H1 (cell line): ENCODE measurements around the gene TMEM14C. TPM values are rescaled to one million over a fixed set of nuclear protein-coding genes. Genes with fewer than 3 reads are reported as not detected.

Experiments used
- CTCF ChIA-PET: fragments of 300-600 bp; sonication (Branson Sonifier 250); formaldehyde crosslinking; loops from one replicate; lab custom pipeline; 2021; ENCODE audit not compliant: partially characterized antibody; lab: Charles Lee
- POLR2A ChIA-PET: fragments of 300-600 bp; sonication (Branson Sonifier 250); formaldehyde crosslinking; loops from one replicate; lab custom pipeline; 2021; ENCODE audit warnings: inconsistent platforms; ENCODE audit not compliant: partially characterized antibody; lab: Charles Lee
- DNase-seq, 2 experiments: peaks; one replicate each; pipeline versions ENCODE4 v3.0.0 to v3.0.0-alpha.2; 2010 to 2022; ENCODE audit warnings: low spot score in 2 of 2, low read depth in 1 of 2, mixed read lengths in 1 of 2
- FAIRE-seq: peaks from 2 replicates; lab custom pipeline; 2011; peaks lifted over from hg19 to GRCh38; lab: Jason Lieb, UNC
- H2AFZ ChIP-seq: 2 replicates; pipeline ENCODE4 v1.8.1; 2012; ENCODE audit warnings: low read length, inconsistent platforms
- H2AK5ac ChIP-seq: 2 replicates; pipeline ENCODE4 v1.6.1; 2013; ENCODE audit warnings: low read depth, low read length
- H2BK120ac ChIP-seq: replicated peaks from 2 replicates; pipeline ENCODE3; 2013; ENCODE audit warnings: low read depth, low read length, inconsistent platforms
- H2BK12ac ChIP-seq: 2 replicates; pipeline ENCODE4 v1.6.1; 2013; ENCODE audit warnings: low read depth, low read length
- H2BK15ac ChIP-seq: 2 replicates; pipeline ENCODE4 v1.6.1; 2013; ENCODE audit warnings: low read length
- H2BK20ac ChIP-seq: 2 replicates; pipeline ENCODE4 v1.6.1; 2013; ENCODE audit warnings: low read length
- H2BK5ac ChIP-seq: 2 replicates; pipeline ENCODE4 v1.6.1; 2013; ENCODE audit warnings: low read depth, low read length
- H3K14ac ChIP-seq: 2 replicates; pipeline ENCODE4 v1.6.1; 2013; ENCODE audit warnings: inconsistent platforms; ENCODE audit not compliant: insufficient read length
- H3K18ac ChIP-seq: 2 replicates; pipeline ENCODE4 v1.6.1; 2013; ENCODE audit warnings: low read length; ENCODE audit errors: extremely low read depth
- H3K23ac ChIP-seq: 2 replicates; pipeline ENCODE4 v1.6.1; 2013; ENCODE audit warnings: inconsistent platforms; ENCODE audit not compliant: insufficient read length
- H3K23me2 ChIP-seq: 2 replicates; pipeline ENCODE4 v1.6.1; 2013; ENCODE audit warnings: low read depth, low read length
- H3K27ac ChIP-seq: 2 replicates; pipeline ENCODE4 v1.6.1; 2011; ENCODE audit warnings: low read depth, low read length, inconsistent platforms
- H3K27me3 ChIP-seq, 4 experiments: replicated peaks in 1 of 4; 1 replicate in 1 of 4; 2 replicates in 3 of 4; pipeline versions ENCODE4 v1.6.1 to v1.8.1; 2011 to 2013; ENCODE audit warnings: low read length in 3 of 4, mild to moderate bottlenecking in 3 of 4, inconsistent platforms in 2 of 4, mixed read lengths in 2 of 4, moderate library complexity in 1 of 4; ENCODE audit not compliant: control insufficient read depth in 3 of 4, insufficient read depth in 3 of 4; ENCODE audit errors: extremely low read depth in 1 of 4
- H3K36me3 ChIP-seq, 4 experiments: 2 replicates each; pipeline versions ENCODE4 v1.6.1 to v1.8.1; 2011 to 2013; ENCODE audit warnings: mild to moderate bottlenecking in 4 of 4, low read length in 3 of 4, moderate library complexity in 2 of 4, control low read depth in 1 of 4, inconsistent platforms in 1 of 4; ENCODE audit not compliant: insufficient read depth in 4 of 4, control insufficient read depth in 2 of 4
- H3K4ac ChIP-seq: replicated peaks from 2 replicates; pipeline ENCODE3; 2013; ENCODE audit warnings: low read length, low read depth, mixed read lengths, inconsistent platforms; ENCODE audit not compliant: insufficient read length
- H3K4me1 ChIP-seq, 4 experiments: replicated peaks in 1 of 4; 1 replicate in 1 of 4; 2 replicates in 3 of 4; pipeline versions ENCODE4 v1.6.1 to v1.8.1; 2011 to 2013; ENCODE audit warnings: low read length in 3 of 4, inconsistent platforms in 2 of 4, mixed read lengths in 1 of 4; ENCODE audit not compliant: insufficient read depth in 4 of 4, control insufficient read depth in 3 of 4
- H3K4me2 ChIP-seq, 2 experiments: 2 replicates each; pipeline versions ENCODE4 v1.6.1 to v1.8.1; 2011 to 2013; ENCODE audit warnings: low read depth in 2 of 2, low read length in 2 of 2, control low read depth in 1 of 2, inconsistent platforms in 1 of 2, mild to moderate bottlenecking in 1 of 2; ENCODE audit not compliant: insufficient read depth in 1 of 2
- H3K4me3 ChIP-seq, 4 experiments: fragments of 200-600, 300-600 bp in 1 of 4; sonication (generic), shearing (Covaris generic), sonication (Bioruptor Twin) in 1 of 4; 2 replicates each; pipeline versions ENCODE4 v1.5.1 to v1.8.1; 2011 to 2016; ENCODE audit warnings: low read length in 4 of 4, low read depth in 3 of 4, control low read depth in 2 of 4, inconsistent platforms in 2 of 4, mild to moderate bottlenecking in 2 of 4, mixed read lengths in 1 of 4, moderate library complexity in 1 of 4; ENCODE audit not compliant: insufficient read depth in 2 of 4; ENCODE audit errors: extremely low read depth in 1 of 4
- H3K56ac ChIP-seq: replicated peaks from 2 replicates; pipeline ENCODE3; 2013; ENCODE audit warnings: low read depth, mild to moderate bottlenecking, mixed read lengths, low read length, inconsistent platforms; ENCODE audit not compliant: insufficient read length
- H3K79me1 ChIP-seq: 2 replicates; pipeline ENCODE4 v1.6.1; 2013; ENCODE audit warnings: low read depth, low read length, control low read depth
- H3K79me2 ChIP-seq, 2 experiments: 2 replicates each; pipeline versions ENCODE4 v1.6.1 to v1.8.1; 2012 to 2013; ENCODE audit warnings: low read length in 2 of 2, mild to moderate bottlenecking in 2 of 2, inconsistent platforms in 1 of 2; ENCODE audit not compliant: insufficient read depth in 2 of 2, control insufficient read depth in 1 of 2
- H3K9ac ChIP-seq, 4 experiments: replicated peaks in 1 of 4; 1 replicate in 1 of 4; 2 replicates in 3 of 4; pipeline versions ENCODE4 v1.6.1 to v1.8.1; 2011 to 2013; ENCODE audit warnings: low read depth in 3 of 4, low read length in 3 of 4, control low read depth in 2 of 4, mild to moderate bottlenecking in 2 of 4, moderate library complexity in 2 of 4, inconsistent platforms in 1 of 4; ENCODE audit errors: extremely low read depth in 1 of 4
- H3K9me3 ChIP-seq, 2 experiments: 2 replicates each; pipeline versions ENCODE4 v1.6.1 to v1.8.1; 2012 to 2013; ENCODE audit warnings: mild to moderate bottlenecking in 2 of 2, moderate library complexity in 2 of 2, control low read depth in 1 of 2, inconsistent platforms in 1 of 2, low read depth in 1 of 2, low read length in 1 of 2, mixed read lengths in 1 of 2; ENCODE audit not compliant: insufficient read depth in 2 of 2
- H4K20me1 ChIP-seq, 2 experiments: replicated peaks in 1 of 2; 2 replicates each; pipeline versions ENCODE3 to v1.8.1; 2011 to 2013; ENCODE audit warnings: inconsistent platforms in 2 of 2, low read length in 2 of 2, mild to moderate bottlenecking in 1 of 2; ENCODE audit not compliant: insufficient read depth in 2 of 2, control insufficient read depth in 1 of 2
- H4K5ac ChIP-seq: 2 replicates; pipeline ENCODE4 v1.6.1; 2013; ENCODE audit warnings: low read length, low read depth, mixed read lengths, inconsistent platforms; ENCODE audit not compliant: insufficient read length
- H4K8ac ChIP-seq: 2 replicates; pipeline ENCODE4 v1.8.0; 2013; ENCODE audit warnings: mild to moderate bottlenecking, moderate library complexity, low read length, inconsistent platforms; ENCODE audit not compliant: insufficient read depth; ENCODE audit errors: extremely low read depth
- H4K91ac ChIP-seq: replicated peaks from 2 replicates; pipeline ENCODE3; 2013; ENCODE audit warnings: low read length, mixed read lengths, inconsistent platforms; ENCODE audit not compliant: insufficient read length
- TAF7 ChIP-seq: optimal IDR thresholded peaks from 2 replicates; pipeline ENCODE3; 2011; ENCODE audit warnings: low read depth, mild to moderate bottlenecking, inconsistent platforms, low read length, moderate library complexity, borderline replicate concordance
- WGBS, 2 experiments: shearing (Covaris generic) in 1 of 2; methylation state at CpG; one replicate each; pipeline versions ENCODE4 v1.1.6 to v1.1.7; 2013 to 2015; ENCODE audit warnings: low lambda C conversion rate in 2 of 2, mixed read lengths in 2 of 2, inconsistent platforms in 1 of 2, low coverage in 1 of 2, missing lambda C conversion rate in 1 of 2; ENCODE audit not compliant: insufficient replicate concordance in 2 of 2, insufficient coverage in 1 of 2, insufficient read length in 1 of 2; ENCODE audit errors: extremely low coverage in 1 of 2, missing lambda C conversion rate in 1 of 2; 5-methylcytosine and 5-hydroxymethylcytosine counted together
- polyA plus RNA-seq, 7 experiments: library from polyadenylated mRNA; depleted of rRNA in 3 of 7; stranded (reverse) in 5 of 7; unstranded in 2 of 7; fragments of >200 nt in 5 of 7; fragments of 200-250 nt in 2 of 7; gene quantifications; 1 replicate in 5 of 7; 2 replicates in 1 of 7; 4 replicates in 1 of 7; pipeline versions ENCODE4 v1.2.1 to v1.2.3, GENCODE V29; 2011 to 2013; ENCODE audit warnings: missing spikeins in 2 of 7, mixed read lengths in 2 of 7
- total RNA-seq: library from RNA; stranded (reverse); fragmentation: NEBNext Ultra II Directional; extraction: Animal tissue kit (Norgen Biotek cat#: 25700); gene quantifications from 2 replicates; pipeline ENCODE4 v1.2.1, GENCODE V29; 2021

The TMEM14C gene
- total and polyA plus RNA-seq, 2 of the 8 experiments (the other 6 are each of a cell fraction or from before 2014, with no cell fraction given), result 116 to 157 TPM

DNA sequence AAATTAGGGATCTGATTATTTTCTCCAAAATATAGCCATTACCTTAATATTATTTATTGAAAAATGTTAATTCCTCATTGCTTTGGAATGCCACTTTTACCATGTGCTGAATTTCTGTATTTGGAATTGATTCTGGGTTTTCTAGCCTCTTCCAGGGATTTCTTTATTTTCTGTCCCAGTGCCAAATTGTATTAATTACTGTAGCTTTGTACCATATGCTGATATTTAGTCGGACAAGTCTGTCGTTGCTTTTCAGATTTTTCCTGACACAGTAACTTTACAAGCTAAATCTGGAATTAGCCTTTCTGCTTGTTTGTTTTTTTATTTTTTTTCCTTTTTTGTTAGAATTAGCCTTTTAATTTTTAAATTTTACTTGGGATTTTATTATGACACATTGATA is 13.9 kb downstream of the TMEM14C start:
- no peaks in the 10 kb centered on the region for H3K4me1 ChIP-seq
- no peaks in the 10 kb centered on the region for H3K27me3 ChIP-seq
- no peak overlapping the region for H3K23ac ChIP-seq
- no peaks in the 10 kb centered on the region for H3K23me2 ChIP-seq
- H3K9ac ChIP-seq, result no peak overlapping the region
- H3K36me3 ChIP-seq, result peaks cover 0 to 14% (median 9%) of the 10 kb centered on the region in 4 experiments; a peak in 4 of 8 replicates
- no peak overlapping the region for H2BK15ac ChIP-seq
- H3K14ac ChIP-seq, result no peak overlapping the region
- 91% methylated on average over 2 of the region's 2 CpGs; no CpG with 5 or more reads in 1 of the 2 experiments for WGBS, 2 experiments
- DNase-seq (no peak), FAIRE-seq (no peak)
- no peak overlapping the region for H3K27ac ChIP-seq
- H3K4ac ChIP-seq, result no peak overlapping the region
- no peak overlapping the region for H4K91ac ChIP-seq
- no peak overlapping the region for H4K5ac ChIP-seq
- no peak overlapping the region for H3K56ac ChIP-seq
- CTCF ChIA-PET, result interaction anchor here (0.5 to 1.6 kb wide), 3 partner anchors 13 to 254 kb away, joined by 3 read pairs; no protein-coding TSS in a partner anchor
- H2AK5ac ChIP-seq, result no peak overlapping the region
- no peak for TF ChIP-seq TAF7
- no peak overlapping the region for H2AFZ ChIP-seq
- H2BK5ac ChIP-seq, result no peak overlapping the region
- no peak overlapping the region for H2BK20ac ChIP-seq
- no peaks in the 10 kb centered on the region for H3K79me1 ChIP-seq
- POLR2A ChIA-PET, result interaction anchor here (1.0 to 2.7 kb wide), 3 partner anchors 10 to 14 kb away, joined by 3 to 9 read pairs (median 4); partner anchors contain the start of gene TMEM14C
- H4K8ac ChIP-seq, result no peak overlapping the region
- H3K9me3 ChIP-seq, result no peaks in the 10 kb centered on the region
- no peak overlapping the region for H3K4me2 ChIP-seq
- H4K20me1 ChIP-seq, result peaks cover 0 to 1% of the 10 kb centered on the region in 2 experiments
- no peak overlapping the region for H2BK120ac ChIP-seq
- H3K18ac ChIP-seq, result no peak overlapping the region
- H2BK12ac ChIP-seq, result no peak overlapping the region
- no peak overlapping the region for H3K4me3 ChIP-seq
- no peaks in the 10 kb centered on the region for H3K79me2 ChIP-seq
